GM13976 (cell line): Measurements from ENCODE around the gene SCYGR7.
"Not testable (repeated sequence)": the region's sequence is repeated elsewhere in the genome, so short reads cannot be mapped to it uniquely, and the experiment has no call there.

Experiments used
- DNase-seq: peaks from one replicate; pipeline ENCODE4 v3.0.0; 2012; ENCODE audit warnings: low spot score
- in situ Hi-C: fragments of 300-500 bp; cut with MboI; formaldehyde crosslinking; loops from one replicate; pipeline ENCODE4 v1.12.0; 2022; ENCODE audit warnings: low sequenced_read_pairs, mixed read lengths, inconsistent platforms; ENCODE audit not compliant: unreplicated experiment
- TF ChIP-seq, protein P1 (sequence below): IDR thresholded peaks from 2 replicates; pipeline ENCODE4 v1.5.1; 2012; ENCODE audit warnings: borderline replicate concordance, mild to moderate bottlenecking; ENCODE audit not compliant: insufficient read depth; ENCODE audit errors: extremely low read depth, missing control alignments, control extremely low read depth

SCYGR7 gene

GRCh38 chr2:227717687-227718567 lies 10.2 kb upstream of the SCYGR7 start, which contains the start of gene SLC19A3:
SLC19A3 (minus strand) TSS chr2:227718028; CDS start chr2:227702318, 15,710 bp downstream.
- DNase-seq: no peak
- in situ Hi-C loops: no loop called here
- TF ChIP-seq, protein P1, sequence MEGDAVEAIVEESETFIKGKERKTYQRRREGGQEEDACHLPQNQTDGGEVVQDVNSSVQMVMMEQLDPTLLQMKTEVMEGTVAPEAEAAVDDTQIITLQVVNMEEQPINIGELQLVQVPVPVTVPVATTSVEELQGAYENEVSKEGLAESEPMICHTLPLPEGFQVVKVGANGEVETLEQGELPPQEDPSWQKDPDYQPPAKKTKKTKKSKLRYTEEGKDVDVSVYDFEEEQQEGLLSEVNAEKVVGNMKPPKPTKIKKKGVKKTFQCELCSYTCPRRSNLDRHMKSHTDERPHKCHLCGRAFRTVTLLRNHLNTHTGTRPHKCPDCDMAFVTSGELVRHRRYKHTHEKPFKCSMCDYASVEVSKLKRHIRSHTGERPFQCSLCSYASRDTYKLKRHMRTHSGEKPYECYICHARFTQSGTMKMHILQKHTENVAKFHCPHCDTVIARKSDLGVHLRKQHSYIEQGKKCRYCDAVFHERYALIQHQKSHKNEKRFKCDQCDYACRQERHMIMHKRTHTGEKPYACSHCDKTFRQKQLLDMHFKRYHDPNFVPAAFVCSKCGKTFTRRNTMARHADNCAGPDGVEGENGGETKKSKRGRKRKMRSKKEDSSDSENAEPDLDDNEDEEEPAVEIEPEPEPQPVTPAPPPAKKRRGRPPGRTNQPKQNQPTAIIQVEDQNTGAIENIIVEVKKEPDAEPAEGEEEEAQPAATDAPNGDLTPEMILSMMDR: no peak

- no peak for DNase-seq
- in situ Hi-C loops: no loop called here
- TF ChIP-seq, protein P1: no peak
Observed at GRCh38 chr2:227719641-227720040, 8.5 kb upstream of the SCYGR7 start.

GRCh38 chr2:227720680-227721079 lies 7.5 kb upstream of the SCYGR7 start:
- in situ Hi-C loops: no loop called here
- TF ChIP-seq, protein P1: no peak
- DNase-seq: no peak

DNA sequence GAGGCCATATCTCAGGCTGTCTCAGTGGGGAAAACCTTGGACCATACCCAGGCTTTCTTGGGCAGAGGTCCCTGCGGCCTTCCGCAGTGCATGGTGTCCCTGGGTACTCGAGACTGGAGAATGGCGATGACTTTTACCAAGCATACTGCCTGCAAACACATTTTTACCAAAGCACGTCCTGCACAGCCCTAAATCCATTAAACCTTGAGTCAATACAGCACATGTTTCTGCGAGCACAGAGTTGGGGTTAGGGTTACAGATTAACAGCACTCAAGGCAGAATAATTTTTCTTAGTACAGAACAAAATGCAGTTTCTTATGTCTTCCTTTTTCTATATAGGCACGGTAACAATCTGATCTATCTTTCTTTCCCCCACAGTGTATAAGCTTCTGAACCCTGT lies 5.3 kb upstream of the SCYGR7 start:
- in situ Hi-C loops, DNase-seq: not testable (repeated sequence)

DNA sequence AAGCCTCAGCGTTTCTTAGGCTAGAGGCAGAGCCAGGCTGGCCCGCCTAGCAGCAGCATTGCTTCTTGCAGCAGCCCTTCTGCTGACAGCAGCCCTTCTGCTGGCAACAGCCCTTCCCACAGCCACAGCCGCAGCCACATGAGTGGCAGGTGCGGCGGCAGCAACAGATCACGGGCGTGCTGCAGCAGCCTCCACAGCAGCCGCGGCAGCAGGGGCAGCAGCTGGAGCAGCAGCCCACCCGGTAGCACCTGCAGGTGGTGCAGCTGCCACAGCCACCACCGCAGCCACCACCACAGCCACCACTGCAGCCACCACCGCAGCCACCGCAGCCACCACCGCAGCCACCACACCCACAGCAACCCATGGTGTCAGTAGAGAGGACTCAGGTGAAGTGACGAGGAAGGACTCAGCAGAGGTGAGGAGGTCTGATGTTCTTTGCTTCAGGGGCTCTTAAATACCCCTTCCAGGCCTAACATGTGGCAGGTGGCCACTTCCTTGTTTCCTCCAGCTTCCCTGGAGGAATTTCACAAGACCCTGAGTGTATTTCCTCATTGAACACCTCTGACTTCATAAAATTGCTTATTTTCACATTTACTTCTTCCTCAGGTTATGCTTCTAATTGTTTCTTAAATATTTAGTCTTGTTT lies 3.6 kb upstream of the SCYGR7 start, which contains the start of gene SCYGR6:
Gene SCYGR6, minus strand, starts transcription at position 364 of the 646 bp plus-strand sequence. Its CDS starts 0 bp downstream, at position 364.
- DNase-seq: no peak
- in situ Hi-C loops: no loop called here
- TF ChIP-seq, protein P1: no peak

DNA sequence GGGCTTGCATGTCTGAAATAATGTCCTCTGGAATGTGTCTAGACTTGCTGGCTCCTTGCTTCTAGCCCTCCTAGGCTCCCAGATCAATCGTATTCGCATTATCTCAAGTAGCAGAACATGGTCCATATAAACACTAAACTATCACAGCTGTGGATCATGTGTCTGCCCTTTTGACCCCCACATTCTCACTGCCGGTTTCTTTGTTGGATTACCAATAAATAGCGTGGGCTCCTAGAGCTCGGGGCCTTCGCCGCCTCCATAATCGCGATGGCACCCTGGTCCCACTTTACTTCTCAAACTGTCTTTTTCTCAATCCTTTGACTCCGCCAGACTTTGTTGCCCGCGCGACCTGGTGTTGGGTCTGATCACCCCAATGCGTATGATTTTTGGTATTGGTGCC lies 11.2 kb downstream of the SCYGR7 start:
- in situ Hi-C loops: no loop called here
- no peak for DNase-seq
- TF ChIP-seq, protein P1: no peak

- DNase-seq, in situ Hi-C loops: not testable (repeated sequence)
Observed at GRCh38 chr2:227740705-227741104, 12.6 kb downstream of the SCYGR7 start.
